DMS114 treated with DMSO at 0.1 percent for 48 hours (cell line): ENCODE data around the gene SACS.
A peak's percentile ranks its signal among the peaks of the same experiment; 100 is the strongest.

ENCODE experiments used
- DNase-seq: peaks from one replicate; lab custom pipeline; 2025; ENCODE audit not compliant: unreplicated experiment; lab: John Stamatoyannopoulos, UW

Gene SACS, protein sequence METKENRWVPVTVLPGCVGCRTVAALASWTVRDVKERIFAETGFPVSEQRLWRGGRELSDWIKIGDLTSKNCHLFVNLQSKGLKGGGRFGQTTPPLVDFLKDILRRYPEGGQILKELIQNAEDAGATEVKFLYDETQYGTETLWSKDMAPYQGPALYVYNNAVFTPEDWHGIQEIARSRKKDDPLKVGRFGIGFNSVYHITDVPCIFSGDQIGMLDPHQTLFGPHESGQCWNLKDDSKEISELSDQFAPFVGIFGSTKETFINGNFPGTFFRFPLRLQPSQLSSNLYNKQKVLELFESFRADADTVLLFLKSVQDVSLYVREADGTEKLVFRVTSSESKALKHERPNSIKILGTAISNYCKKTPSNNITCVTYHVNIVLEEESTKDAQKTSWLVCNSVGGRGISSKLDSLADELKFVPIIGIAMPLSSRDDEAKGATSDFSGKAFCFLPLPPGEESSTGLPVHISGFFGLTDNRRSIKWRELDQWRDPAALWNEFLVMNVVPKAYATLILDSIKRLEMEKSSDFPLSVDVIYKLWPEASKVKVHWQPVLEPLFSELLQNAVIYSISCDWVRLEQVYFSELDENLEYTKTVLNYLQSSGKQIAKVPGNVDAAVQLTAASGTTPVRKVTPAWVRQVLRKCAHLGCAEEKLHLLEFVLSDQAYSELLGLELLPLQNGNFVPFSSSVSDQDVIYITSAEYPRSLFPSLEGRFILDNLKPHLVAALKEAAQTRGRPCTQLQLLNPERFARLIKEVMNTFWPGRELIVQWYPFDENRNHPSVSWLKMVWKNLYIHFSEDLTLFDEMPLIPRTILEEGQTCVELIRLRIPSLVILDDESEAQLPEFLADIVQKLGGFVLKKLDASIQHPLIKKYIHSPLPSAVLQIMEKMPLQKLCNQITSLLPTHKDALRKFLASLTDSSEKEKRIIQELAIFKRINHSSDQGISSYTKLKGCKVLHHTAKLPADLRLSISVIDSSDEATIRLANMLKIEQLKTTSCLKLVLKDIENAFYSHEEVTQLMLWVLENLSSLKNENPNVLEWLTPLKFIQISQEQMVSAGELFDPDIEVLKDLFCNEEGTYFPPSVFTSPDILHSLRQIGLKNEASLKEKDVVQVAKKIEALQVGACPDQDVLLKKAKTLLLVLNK (N-terminal part only)

DNA sequence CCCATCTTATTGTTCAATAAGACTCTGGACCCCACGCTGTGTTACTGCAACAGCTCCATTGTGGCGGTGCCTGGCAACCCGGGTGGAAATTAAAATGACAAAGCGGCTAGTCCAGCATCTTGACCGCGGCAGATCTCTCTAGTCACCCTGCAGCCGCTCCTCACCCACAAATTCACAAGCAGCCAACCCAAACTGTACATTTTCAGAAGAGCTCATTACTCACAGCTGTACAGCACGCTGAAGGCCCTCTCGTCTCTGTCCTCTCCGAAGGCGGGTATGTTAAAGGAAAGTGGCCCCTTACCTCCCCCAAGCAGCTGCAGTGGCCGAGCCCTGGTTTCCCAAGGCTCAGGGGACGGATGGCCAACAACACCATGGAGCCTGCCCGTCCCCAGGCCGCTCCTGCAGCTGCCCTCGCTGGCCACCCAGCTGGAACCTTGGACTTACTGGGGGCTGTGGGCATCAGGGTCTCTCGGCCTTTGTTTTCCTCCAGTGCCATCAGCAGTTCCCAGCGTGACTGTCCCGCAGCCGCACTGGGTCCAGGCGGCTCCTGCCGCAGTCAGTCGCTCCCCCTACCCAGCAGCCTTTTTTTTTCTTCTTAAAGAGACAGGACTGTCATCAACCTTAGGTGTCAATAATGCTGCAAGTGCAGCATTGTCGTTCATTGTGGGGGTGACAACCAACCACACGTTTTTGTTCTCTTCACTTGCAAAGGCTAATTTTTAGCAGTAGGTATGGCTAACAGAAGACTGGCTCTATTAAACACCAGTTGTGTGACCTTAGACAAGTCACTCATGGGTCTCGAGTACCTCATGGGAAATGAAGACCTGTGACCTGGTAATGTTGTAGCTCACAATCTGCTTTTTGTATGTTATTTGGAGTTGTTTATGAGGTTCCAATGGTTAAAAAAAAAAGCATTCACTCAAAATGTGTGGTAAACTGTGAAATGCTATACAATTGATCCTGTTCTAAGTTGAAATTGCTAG, at the start of gene SACS:
TSS of gene SACS (minus strand) at position 532 of the 983 bp plus-strand sequence. CDS start 22,463 bp downstream, outside the sequence.
- DNase-seq = peak; percentile 7

DNA sequence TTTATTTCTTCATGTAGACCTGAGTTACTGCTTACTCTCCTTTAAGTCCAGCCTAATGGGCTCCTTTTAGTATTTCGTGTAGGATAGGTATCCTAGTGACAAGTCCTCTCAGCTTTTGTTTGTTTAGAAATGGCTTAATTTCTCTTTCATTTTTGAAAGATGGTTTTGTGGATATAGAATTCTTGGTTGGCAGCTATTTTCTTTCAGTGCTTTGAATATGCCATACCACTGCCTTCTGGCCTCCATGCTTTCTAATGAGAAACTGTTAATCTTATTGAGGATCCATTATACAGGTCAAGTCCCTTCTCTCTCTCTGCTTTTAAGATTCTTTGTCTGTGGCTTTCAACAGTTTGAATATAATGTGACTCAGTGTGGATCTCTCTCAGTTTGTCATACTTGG, 46.8 kb upstream of the SACS start:
- no peak for DNase-seq

DNA sequence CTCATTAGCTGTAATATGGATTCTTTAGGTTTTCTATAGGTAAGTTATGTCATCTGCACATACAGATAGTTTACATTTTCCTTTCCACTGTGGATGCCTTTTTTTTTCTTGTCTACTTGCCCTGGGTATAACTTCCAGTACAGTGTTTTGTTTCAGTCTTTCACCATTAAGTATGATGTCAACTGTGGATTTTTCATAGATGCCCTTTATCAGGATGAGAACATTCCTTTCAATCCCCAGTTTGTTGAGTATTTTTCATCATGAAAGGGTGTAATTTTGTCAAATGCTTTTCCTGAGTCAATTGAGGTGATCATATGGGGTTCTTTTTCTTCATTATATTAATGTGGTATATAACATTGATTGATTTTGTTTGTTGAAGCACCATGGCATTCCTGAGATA, 43.6 kb upstream of the SACS start:
- no peak for DNase-seq

DNA sequence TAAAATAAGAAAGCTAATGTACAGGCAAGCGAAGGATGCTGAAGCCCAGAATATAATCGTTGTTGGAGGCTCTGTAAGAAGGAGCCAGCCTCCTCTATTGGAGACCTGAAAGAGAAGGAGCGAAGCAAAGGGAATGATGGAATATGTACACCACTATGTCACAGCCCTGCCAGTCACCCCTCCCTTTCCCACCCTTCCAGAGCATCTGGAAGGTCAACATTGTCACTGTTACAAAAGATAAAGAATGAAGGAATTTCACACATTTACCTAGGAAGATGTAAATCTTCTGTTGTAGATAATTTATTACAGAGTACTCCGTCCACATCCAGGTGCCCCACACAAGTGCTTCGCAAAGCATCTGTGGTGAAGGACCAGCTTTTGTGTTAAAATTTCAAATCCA, 39.7 kb upstream of the SACS start:
- no peak for DNase-seq

DNA sequence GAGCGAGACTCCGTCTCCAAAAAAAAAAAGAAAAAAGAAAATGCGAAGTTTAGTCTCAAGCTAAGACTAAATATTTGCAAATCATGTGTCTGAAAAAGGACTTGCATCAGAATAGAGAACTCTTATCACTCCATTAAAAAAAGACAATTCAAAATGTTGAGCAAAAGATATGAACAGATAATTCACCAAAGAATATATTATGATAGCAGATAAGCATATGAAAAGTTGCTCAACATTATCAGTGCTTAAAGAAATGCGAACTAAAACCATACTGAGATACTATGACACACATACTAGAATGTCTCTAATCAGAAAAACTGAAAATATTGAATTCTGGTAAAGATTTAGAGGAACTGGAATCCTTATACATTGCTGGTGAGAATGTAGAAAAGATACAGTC, 38.7 kb upstream of the SACS start:
- DNase-seq = no peak

DNA sequence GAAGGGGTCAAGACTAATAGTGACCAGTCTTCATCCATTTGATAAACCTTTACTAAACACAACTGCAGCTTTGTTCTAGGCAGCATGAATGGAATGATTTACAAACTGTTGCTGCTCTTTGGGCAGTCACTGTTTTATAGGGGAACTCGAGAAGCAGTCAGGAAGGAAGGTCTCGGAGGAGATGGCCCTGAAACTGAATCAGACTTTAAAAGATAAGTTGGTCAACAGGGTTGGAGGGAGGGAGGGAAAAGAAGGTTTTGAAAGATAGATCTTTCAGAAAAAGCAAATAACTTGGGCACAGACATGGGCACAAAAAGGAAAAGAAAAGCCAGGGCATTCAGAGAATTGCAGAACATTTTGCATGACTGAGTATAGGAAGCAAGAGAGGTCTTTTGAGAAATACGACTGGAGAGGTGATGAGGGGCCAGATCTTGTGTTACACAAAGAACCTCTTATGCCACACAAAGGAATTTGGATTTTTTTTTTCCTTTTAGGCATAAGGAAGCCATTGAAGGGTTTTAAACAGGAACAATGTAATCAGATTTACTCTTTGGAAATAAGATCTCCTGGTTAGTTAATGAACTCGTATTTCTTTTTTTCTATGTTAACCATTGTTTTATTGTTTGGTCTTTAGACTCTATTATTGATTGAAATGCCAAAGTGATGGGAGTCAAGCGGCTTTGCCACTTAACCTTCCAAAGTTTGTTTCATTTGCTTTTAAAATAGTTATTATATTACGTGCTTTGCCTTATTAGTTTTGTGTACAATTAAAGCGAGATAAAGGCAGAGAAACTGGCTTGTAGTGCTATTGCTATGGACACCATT, 37.5 kb upstream of the SACS start:
- DNase-seq = no peak

DNA sequence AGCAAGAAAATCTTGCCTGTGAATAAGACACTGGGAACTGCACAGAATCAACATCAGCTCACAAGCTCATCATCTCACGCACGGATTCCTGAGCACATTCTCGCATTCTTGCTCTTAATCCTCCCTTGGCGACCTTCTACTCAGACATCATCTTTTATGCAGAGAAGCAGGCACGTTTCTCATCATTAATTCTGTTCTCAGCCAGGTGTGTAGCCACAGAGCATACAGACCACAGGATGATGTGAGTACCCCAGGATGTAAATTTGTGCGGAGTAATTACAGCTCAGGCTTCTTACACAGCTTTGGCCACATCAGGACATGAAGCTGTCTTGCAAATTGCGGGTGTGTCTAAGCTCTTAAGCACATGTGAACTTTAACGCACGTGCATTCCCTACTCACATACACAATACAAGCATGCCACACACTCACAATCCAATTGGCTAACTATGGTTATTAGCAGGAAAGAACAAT, 36.5 kb upstream of the SACS start:
- DNase-seq = no peak

DNA sequence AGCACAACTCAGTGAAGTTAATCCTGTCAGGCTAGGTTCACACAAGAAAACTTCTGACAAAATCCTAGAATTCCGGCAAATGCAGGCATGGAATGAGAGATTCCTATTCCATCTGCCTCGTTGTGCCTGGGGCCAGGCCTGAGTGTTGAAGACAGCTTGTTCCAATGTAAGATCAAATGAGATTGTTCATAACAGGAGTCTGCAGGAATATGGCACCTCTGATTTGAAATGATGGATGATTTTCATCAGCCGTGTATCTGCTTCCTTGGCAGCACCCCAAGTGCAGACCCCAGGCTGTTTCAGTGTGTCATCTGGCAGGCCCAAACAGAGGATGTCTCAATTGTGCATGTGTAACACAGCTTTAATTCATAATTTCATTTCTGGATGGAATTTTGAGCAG, 35.3 kb upstream of the SACS start:
- DNase-seq = no peak

DNA sequence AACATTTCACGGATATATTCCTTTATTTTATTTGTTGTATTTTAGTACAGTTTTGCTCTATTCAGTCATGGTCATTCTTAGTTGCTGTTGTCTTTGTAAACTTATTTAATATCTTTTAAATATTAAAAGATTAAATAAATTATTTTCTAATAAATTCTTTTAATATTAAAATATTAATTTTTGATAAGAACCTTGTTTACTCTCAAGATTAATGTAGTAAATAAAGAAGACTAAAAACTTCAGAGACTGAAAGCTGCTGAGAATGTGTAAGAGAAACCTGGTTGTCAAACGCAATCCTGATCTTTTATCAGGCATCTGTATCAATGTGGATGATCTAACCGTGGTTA, 34.4 kb upstream of the SACS start:
- DNase-seq = no peak

DNA sequence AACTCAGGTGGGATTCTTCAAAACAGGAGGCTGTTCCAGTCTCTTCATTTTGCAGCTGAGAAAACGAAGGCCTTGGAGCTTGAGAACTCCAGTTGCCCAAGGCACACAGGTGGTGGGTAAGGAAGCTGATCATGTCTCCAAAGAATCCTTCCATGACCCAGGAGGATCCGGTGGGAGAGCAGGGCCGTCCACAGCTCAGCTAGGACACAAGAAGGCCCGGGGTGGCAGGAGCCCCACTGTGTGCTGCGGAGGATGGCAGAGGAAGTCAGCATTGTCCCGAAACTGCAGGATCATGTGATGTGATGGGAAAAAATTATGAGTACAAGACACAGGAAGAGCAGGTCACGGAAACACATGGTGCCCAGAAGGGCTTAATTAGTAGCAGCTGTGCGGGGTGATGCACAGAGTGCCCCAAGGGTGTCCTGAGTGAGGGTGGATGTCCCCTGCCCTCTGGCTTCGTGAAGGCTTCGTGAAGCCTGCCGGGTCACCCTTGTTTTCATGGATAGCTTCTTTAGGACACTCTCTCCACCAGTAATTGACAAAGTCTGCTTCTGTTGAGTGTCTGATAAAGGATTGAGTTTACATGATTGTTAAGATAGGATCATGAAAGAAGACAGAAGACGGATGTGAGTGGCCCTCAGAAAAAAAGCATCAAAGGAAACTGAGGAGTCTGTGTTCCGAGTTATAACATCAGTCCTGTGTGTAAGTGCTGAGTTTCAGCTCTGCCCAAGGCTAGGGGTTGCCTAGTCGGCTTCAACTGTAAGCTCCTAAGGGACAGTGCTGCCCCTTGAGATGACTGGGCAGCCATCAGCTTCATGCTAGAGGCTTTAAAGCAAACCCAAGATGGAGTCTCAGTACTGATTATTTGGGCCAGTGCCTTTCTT, 33.8 kb upstream of the SACS start:
- DNase-seq = no peak

DNA sequence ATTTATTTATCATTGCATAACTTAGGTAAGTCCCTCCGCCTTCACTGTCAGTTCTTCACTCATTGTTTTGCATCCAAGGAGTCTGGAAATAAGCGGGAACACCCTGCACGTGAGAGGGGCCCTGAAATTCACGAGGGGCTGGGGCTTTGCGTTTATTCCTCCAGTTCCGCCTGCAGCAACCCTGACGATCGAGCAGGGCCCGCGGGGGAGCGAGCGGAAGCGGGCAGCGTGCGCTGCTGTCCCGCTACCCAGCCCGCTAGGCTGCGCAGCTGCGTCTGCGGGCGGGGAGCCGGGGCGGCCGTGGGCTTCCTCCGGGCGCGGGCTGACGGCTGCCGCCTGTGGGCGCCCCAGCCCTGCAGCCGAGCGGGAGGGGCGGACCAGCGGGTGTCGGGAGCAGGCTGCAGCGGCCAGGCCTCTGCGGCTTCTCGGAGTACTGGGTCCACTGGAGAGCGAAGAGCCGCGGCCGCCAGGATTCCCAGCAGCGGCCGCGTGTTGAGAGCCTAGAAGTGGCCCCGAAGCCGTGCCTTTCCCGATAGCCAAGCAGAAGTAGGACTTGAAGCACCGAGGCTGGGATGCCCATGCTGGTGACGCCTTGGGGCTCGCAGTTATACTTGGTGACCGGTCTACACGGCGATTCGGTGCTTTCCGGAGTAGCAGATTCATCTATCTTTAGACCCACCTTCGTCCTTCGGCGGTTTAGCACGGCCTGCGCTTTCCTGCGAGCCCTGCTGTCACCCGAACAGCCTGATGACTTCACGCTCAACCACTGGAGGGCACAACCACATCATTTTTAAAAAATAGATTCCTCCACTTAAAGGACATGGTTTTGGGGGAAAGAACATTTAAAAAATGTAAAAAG, 32.9 kb upstream of the SACS start:
- DNase-seq = peak; percentile 19

DNA sequence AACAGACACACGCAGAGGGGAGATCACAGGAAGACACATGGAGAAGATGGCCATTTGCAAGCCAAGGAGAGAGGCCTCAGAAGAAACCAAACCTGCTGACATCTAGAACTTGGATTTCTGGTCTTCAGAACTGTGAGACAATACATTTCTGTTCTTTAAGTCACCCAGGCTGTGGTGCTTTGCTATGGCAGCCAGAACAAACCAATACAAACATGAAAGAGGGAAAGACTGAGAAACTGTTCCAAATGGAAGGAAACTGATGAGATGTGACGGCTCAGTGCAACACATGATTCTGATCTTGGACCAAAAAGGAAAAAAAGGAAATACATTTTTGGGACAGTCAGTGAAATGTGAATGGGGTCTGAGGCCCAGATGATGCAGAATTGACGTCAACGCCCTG, 30.2 kb upstream of the SACS start:
- DNase-seq = no peak

DNA sequence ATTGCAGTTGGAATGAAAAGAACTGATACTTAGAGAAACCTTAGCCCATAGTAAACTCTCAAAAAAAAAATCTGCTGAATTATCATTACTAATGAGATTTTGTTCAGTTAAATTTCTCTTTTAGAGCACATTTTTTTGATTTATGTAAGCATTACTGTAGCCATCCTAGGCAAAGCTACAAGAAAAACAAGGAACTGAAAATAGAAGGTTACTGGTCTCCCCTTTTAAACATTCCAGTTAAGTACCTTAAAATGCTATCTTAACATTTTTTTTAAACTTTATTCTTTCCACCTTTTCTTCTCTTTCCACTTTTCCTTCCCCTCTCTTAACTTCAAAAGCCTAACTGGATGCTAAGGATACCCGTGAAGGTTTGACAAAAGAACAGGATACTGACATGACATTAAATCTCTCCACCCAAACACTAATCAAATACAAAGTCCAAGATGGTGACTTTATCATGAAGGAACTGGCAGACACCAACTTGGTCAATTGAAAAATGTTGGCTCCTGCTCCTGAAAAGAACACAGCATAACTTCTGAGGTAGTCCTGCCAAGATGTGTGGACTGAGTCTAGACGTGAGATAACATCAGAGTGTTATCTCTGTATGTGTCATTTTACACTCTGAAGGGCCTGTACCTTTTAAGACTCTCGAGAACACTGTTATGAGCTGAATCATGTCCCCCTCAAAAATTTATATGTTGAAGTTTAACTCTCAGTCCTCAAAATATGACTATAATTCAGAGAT, 29.5 kb upstream of the SACS start:
- DNase-seq = no peak

DNA sequence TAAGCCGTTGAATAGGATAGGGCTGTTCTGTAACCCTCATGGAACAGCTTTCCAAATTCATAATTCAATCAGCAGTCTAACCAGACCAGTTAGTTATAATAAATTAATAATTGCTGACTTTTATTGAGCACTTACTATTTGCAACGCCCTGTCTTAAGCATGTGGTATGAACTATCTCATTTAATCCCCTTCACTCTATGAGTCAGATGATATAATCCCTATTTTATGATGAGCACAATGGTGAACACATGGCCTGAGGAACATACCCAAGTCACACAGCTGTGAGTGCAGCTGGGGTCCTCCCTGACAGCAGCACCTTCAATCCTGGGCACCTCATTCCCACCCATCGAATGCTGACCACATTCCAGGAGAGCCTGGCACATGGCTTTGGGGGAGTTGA, 28.0 kb upstream of the SACS start:
- no peak for DNase-seq

DNA sequence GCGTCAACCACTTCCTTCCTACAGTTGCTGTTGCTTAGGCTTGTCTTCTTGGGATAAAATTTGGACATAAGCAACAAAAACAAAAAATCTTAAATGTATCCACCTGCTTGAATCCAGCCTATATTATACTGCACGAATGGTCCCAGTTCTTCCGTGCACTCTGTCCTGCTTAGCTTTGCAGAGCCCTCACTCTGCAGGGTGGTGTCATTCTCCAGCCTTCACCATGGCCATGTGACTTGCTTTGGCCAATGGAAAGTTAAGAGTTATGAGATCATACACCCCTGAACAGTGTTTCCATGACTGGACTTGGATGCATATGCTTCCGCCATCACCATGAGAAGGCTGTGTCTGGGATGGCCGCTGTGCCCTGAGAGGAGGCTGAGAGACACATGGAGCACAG, 27.4 kb upstream of the SACS start:
- no peak for DNase-seq

DNA sequence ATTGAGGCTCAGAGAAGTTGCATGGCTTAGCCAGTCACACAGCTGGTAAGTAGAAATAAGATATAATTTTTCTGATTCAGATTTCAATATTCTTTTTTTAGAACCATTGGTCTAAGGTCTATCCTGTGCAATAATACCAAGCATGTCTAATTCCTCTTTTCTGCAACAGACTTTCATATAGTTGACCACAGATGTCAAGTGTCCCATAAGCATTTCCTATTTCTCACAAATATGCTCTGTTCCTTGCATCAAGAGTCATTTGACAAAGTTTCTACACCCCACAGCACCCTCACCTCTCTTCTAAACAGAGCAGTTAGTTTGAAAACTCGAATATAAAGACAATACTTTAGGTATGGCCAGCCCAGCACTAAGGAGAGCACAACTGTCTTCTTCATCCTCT, 26.8 kb upstream of the SACS start:
- no peak for DNase-seq

DNA sequence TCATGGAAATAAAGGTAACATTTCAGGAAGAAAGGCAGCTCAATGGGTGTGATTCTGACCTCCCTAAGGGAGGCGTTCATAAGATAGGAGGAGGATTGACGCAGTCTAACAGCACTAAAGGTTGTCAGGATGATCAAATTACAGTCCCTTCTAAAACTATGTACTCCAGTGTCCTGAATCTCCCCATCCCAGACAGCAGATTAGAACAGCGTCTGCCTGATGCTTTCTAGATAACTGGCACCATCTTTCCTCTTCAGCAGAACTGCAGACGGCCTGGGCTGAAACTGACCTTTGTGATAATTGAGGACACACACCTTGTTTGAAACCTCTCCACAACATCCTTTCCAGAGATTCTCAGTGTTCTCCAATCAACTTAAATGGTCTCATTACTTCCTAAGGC, 25.5 kb upstream of the SACS start:
- DNase-seq = no peak
